Astrocyte (in vitro differentiated cells and primary cell): ENCODE data around the gene CCT5. TPM values are rescaled to one million over a fixed set of nuclear protein-coding genes. Genes with fewer than 3 reads are reported as not detected.

ENCODE experiments used
- DNase-seq: peaks from one replicate; pipeline ENCODE4 v3.0.0-alpha.2; 2010; ENCODE audit warnings: low read depth
- FAIRE-seq: peaks from 2 replicates; lab custom pipeline; 2011; peaks lifted over from hg19 to GRCh38; lab: Jason Lieb, UNC
- H2AFZ ChIP-seq: 2 replicates; pipeline ENCODE4 v1.6.0; 2012; ENCODE audit warnings: low read depth, low read length, inconsistent platforms
- H3K27ac ChIP-seq: 2 replicates; pipeline ENCODE4 v1.5.1; 2011; ENCODE audit warnings: low read depth, low read length, inconsistent platforms
- H3K27me3 ChIP-seq: 2 replicates; pipeline ENCODE4 v1.6.0; 2011; ENCODE audit warnings: low read length, inconsistent platforms; ENCODE audit not compliant: insufficient read depth
- H3K36me3 ChIP-seq: 2 replicates; pipeline ENCODE4 v1.5.1; 2011; ENCODE audit warnings: low read length, inconsistent platforms; ENCODE audit not compliant: insufficient read depth
- H3K4me1 ChIP-seq: 2 replicates; pipeline ENCODE4 v1.5.1; 2011; ENCODE audit warnings: low read length, inconsistent platforms; ENCODE audit not compliant: insufficient read depth
- H3K4me2 ChIP-seq: 2 replicates; pipeline ENCODE4 v1.6.0; 2012; ENCODE audit warnings: low read length, inconsistent platforms
- H3K4me3 ChIP-seq: 2 replicates; pipeline ENCODE4 v1.5.1; 2011; ENCODE audit warnings: low read depth, mild to moderate bottlenecking, low read length, inconsistent platforms; ENCODE audit not compliant: insufficient read depth
- H3K79me2 ChIP-seq: 2 replicates; pipeline ENCODE4 v1.6.0; 2012; ENCODE audit warnings: mild to moderate bottlenecking, low read length, inconsistent platforms; ENCODE audit not compliant: insufficient read depth
- H3K9ac ChIP-seq: 2 replicates; pipeline ENCODE4 v1.6.0; 2012; ENCODE audit warnings: mild to moderate bottlenecking, low read length, inconsistent platforms
- H3K9me3 ChIP-seq: 2 replicates; pipeline ENCODE4 v1.5.1; 2012; ENCODE audit warnings: low read depth, mild to moderate bottlenecking, low read length, inconsistent platforms; ENCODE audit not compliant: insufficient read depth
- H4K20me1 ChIP-seq: 2 replicates; pipeline ENCODE4 v1.6.0; 2012; ENCODE audit warnings: low read length, inconsistent platforms; ENCODE audit not compliant: insufficient read depth
- H3K27ac Mint-ChIP-seq: one replicate; pipeline ENCODE4 v1.8.0; 2021; ENCODE audit warnings: mild to moderate bottlenecking, mixed read lengths; ENCODE audit not compliant: unreplicated experiment
- H3K27me3 Mint-ChIP-seq: one replicate; pipeline ENCODE4 v1.8.0; 2021; ENCODE audit warnings: low read depth, mixed read lengths; ENCODE audit not compliant: unreplicated experiment
- H3K36me3 Mint-ChIP-seq: one replicate; pipeline ENCODE4 v1.8.0; 2021; ENCODE audit warnings: low read depth, mixed read lengths; ENCODE audit not compliant: unreplicated experiment
- H3K4me1 Mint-ChIP-seq: one replicate; pipeline ENCODE4 v1.8.0; 2021; ENCODE audit warnings: low read depth, mixed read lengths; ENCODE audit not compliant: unreplicated experiment
- H3K4me3 Mint-ChIP-seq: one replicate; pipeline ENCODE4 v1.8.0; 2021; ENCODE audit warnings: mild to moderate bottlenecking, moderate library complexity, mixed read lengths; ENCODE audit not compliant: unreplicated experiment
- H3K9me3 Mint-ChIP-seq: one replicate; pipeline ENCODE4 v1.8.0; 2021; ENCODE audit warnings: mild to moderate bottlenecking, mixed read lengths; ENCODE audit not compliant: unreplicated experiment
- EZH2 ChIP-seq: IDR thresholded peaks from 2 replicates; pipeline ENCODE4 v1.6.1; 2012; ENCODE audit warnings: mild to moderate bottlenecking, low read length, inconsistent platforms; ENCODE audit not compliant: insufficient read depth
- total RNA-seq: library from RNA; stranded (reverse); gene quantifications from 2 replicates; pipeline ENCODE4 v1.2.1, GENCODE V29; 2021
- TF ChIP-seq, protein P1 (sequence below): IDR thresholded peaks from 2 replicates; pipeline ENCODE4 v1.5.1; 2011; ENCODE audit warnings: low read depth, mild to moderate bottlenecking, inconsistent platforms, low read length, moderate library complexity; ENCODE audit not compliant: insufficient read depth

The CCT5 gene
- total RNA-seq, 1 donor from 2014 or later, result 276 TPM

DNA sequence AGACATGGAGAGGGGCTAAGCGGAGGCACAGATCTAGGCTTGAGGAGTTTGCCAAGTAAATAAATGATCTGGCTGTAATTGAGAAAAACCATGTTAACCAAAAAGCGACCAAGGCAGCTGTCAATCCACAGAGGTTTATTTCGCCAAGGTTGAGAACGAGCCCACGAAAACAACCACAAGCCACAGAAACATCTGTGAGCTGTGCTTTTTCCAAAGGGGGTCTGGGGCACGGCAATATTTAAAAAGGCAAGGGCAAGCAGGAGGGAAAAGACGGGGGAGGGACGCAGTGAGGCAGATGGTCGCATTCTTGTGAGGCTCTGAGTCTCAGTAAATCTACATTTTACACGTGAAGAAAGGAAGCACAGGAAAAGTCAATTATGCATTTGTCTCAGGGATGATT is 25.4 kb downstream of the CCT5 start:
- Histone ChIP-seq H4K20me1 (no peaks in the 10 kb centered on the region), H3K79me2 (no peaks in the 10 kb centered on the region), H3K27ac (no peak overlapping the region), H3K4me3 (no peak overlapping the region), H2AFZ (no peak overlapping the region), H3K4me2 (no peak overlapping the region), H3K27me3 (no peaks in the 10 kb centered on the region), H3K9me3 (no peaks in the 10 kb centered on the region), H3K4me1 (no peaks in the 10 kb centered on the region), H3K9ac (no peak overlapping the region), H3K36me3 (peaks cover 5% of the 10 kb centered on the region)
- Mint-ChIP-seq H3K27ac (no peak overlapping the region), H3K9me3 (peaks cover 5% of the 10 kb centered on the region), H3K4me1 (peaks cover 19% of the 10 kb centered on the region), H3K4me3 (peak overlapping the region; percentile 1), H3K36me3 (peaks cover 12% of the 10 kb centered on the region), H3K27me3 (peaks cover 13% of the 10 kb centered on the region)
- TF ChIP-seq, protein P1, sequence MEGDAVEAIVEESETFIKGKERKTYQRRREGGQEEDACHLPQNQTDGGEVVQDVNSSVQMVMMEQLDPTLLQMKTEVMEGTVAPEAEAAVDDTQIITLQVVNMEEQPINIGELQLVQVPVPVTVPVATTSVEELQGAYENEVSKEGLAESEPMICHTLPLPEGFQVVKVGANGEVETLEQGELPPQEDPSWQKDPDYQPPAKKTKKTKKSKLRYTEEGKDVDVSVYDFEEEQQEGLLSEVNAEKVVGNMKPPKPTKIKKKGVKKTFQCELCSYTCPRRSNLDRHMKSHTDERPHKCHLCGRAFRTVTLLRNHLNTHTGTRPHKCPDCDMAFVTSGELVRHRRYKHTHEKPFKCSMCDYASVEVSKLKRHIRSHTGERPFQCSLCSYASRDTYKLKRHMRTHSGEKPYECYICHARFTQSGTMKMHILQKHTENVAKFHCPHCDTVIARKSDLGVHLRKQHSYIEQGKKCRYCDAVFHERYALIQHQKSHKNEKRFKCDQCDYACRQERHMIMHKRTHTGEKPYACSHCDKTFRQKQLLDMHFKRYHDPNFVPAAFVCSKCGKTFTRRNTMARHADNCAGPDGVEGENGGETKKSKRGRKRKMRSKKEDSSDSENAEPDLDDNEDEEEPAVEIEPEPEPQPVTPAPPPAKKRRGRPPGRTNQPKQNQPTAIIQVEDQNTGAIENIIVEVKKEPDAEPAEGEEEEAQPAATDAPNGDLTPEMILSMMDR, result no peak
- TF ChIP-seq EZH2, result no peak
- no peak for DNase-seq
- no peak for FAIRE-seq

DNA sequence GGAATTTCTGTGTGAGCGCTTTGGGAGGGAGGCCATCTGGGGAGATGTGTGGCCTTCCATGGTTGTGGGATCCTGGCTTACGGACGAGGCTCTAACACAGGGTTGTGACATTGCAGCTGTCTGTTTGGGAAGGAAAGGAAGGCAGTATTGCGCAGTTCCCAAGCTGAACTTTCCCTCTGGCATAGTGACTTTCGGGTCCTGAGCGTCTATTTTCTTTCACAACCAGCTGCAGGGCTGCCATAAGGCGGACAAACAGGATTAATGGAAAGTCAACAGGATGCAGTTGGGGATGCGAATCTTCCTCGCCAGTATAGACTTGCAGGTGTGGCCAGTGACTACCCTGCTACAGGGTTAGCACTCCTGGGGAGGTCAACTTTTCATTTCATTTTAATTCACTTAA is 25.9 kb downstream of the CCT5 start:
- Mint-ChIP-seq H3K9me3 (peaks cover 5% of the 10 kb centered on the region), H3K27ac (no peak overlapping the region), H3K27me3 (peaks cover 10% of the 10 kb centered on the region), H3K4me1 (peaks cover 19% of the 10 kb centered on the region), H3K36me3 (peaks cover 12% of the 10 kb centered on the region), H3K4me3 (peak overlapping the region; percentile 1)
- H3K27me3 ChIP-seq, result no peaks in the 10 kb centered on the region
- no peak for FAIRE-seq
- H3K9ac ChIP-seq, result no peak overlapping the region
- no peaks in the 10 kb centered on the region for H3K4me1 ChIP-seq
- TF ChIP-seq EZH2, result no peak
- TF ChIP-seq, protein P1, result no peak
- no peak overlapping the region for H3K27ac ChIP-seq
- no peak overlapping the region for H3K4me2 ChIP-seq
- no peak for DNase-seq
- H3K79me2 ChIP-seq, result no peaks in the 10 kb centered on the region
- H4K20me1 ChIP-seq, result no peaks in the 10 kb centered on the region
- peaks cover 5% of the 10 kb centered on the region for H3K36me3 ChIP-seq
- no peaks in the 10 kb centered on the region for H3K9me3 ChIP-seq
- H2AFZ ChIP-seq, result no peak overlapping the region
- H3K4me3 ChIP-seq, result no peak overlapping the region

DNA sequence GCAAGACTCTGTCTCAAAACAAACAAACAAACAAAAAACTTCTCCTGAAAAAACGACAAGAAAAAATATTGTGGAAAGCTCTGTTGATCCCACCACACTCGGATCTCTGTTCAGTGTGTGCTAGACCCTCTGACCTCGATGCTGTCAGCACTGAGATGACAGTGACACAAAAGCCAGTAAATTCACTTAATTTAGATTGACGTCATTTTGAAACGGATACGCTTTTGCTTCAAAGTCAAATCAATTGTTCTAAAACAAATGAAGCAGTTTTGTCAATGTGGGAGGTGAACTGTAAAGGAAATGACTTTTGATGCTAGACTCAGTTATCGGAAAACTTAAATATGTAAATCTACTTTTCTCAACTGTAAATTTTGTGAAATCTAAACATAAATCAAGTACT is 26.6 kb downstream of the CCT5 start:
- DNase-seq (no peak), FAIRE-seq (no peak)
- H2AFZ ChIP-seq, result no peak overlapping the region
- TF ChIP-seq EZH2, result no peak
- TF ChIP-seq, protein P1, result no peak
- H3K79me2 ChIP-seq, result no peaks in the 10 kb centered on the region
- peaks cover 19% of the 10 kb centered on the region for H3K4me1 Mint-ChIP-seq
- H3K27ac Mint-ChIP-seq, result no peak overlapping the region
- no peaks in the 10 kb centered on the region for H3K9me3 ChIP-seq
- H4K20me1 ChIP-seq, result no peaks in the 10 kb centered on the region
- H3K27me3 Mint-ChIP-seq, result peaks cover 7% of the 10 kb centered on the region
- no peak overlapping the region for H3K4me3 Mint-ChIP-seq
- peaks cover 10% of the 10 kb centered on the region for H3K36me3 Mint-ChIP-seq
- no peak overlapping the region for H3K4me2 ChIP-seq
- no peaks in the 10 kb centered on the region for H3K4me1 ChIP-seq
- peaks cover 5% of the 10 kb centered on the region for H3K36me3 ChIP-seq
- H3K9me3 Mint-ChIP-seq, result peaks cover 5% of the 10 kb centered on the region
- no peak overlapping the region for H3K27ac ChIP-seq
- no peak overlapping the region for H3K4me3 ChIP-seq
- H3K27me3 ChIP-seq, result no peaks in the 10 kb centered on the region
- H3K9ac ChIP-seq, result no peak overlapping the region
